B cell (primary cell): Measurements from ENCODE around the gene ADARB2. TPM values are rescaled to one million over a fixed set of nuclear protein-coding genes. Genes with fewer than 3 reads are reported as not detected.

Source experiments
- ATAC-seq: fragments of 200-7000 bp; cut with Tn5 transposase; one replicate; pipeline ENCODE4 v1.10.0; 2021; ENCODE audit warnings: low read depth, mild to moderate bottlenecking, moderate number of reproducible peaks, moderate library complexity
- CTCF ChIA-PET: fragments of 350-600 bp; sonication (Branson Sonifier 250); formaldehyde crosslinking; loops from one replicate; lab custom pipeline; 2021; ENCODE audit warnings: antibody characterized with exemption, inconsistent platforms; lab: Charles Lee
- POLR2A ChIA-PET: fragments of 350-600 bp; sonication (Branson Sonifier 250); formaldehyde crosslinking; loops from one replicate; lab custom pipeline; 2021; ENCODE audit warnings: antibody characterized with exemption; lab: Charles Lee
- DNase-seq: peaks from one replicate; pipeline ENCODE4 v3.0.0; 2013
- H2AFZ ChIP-seq: 2 replicates; pipeline ENCODE4 v1.6.1; 2012; ENCODE audit warnings: mild to moderate bottlenecking, low read depth, low read length; ENCODE audit not compliant: insufficient read depth, poor library complexity, severe bottlenecking
- H3K27ac ChIP-seq, 2 donors: 1 replicate in 1 of 2; 2 replicates in 1 of 2; pipeline ENCODE4 v1.5.1; 2012 to 2013; ENCODE audit warnings: low read length in 2 of 2, mild to moderate bottlenecking in 2 of 2, moderate library complexity in 1 of 2
- H3K27me3 ChIP-seq, 4 experiments: fragments of 200-600 bp in 1 of 4; sonication (generic) in 1 of 4; replicated peaks in 1 of 4; 1 replicate in 2 of 4; 2 replicates in 2 of 4; pipeline versions ENCODE4 v1.6.1 to v1.7.0; 2013 to 2016; ENCODE audit warnings: low read length in 3 of 4, mild to moderate bottlenecking in 2 of 4, mixed read lengths in 1 of 4, moderate library complexity in 1 of 4; ENCODE audit not compliant: insufficient read depth in 4 of 4, control insufficient read depth in 3 of 4; ENCODE audit errors: control extremely low read depth in 1 of 4
- H3K36me3 ChIP-seq, 2 experiments: replicated peaks in 1 of 2; 1 replicate in 1 of 2; 2 replicates in 1 of 2; pipeline versions ENCODE4 v1.6.1 to v1.7.1; 2013; ENCODE audit warnings: low read length in 1 of 2; ENCODE audit not compliant: insufficient read depth in 2 of 2, control insufficient read depth in 1 of 2; ENCODE audit errors: control extremely low read depth in 1 of 2, extremely low read depth in 1 of 2
- H3K4me1 ChIP-seq, 2 donors: fragments of 200-600 bp in 1 of 2; sonication (generic) in 1 of 2; 1 replicate in 1 of 2; 2 replicates in 1 of 2; pipeline versions ENCODE4 v1.5.1 to v1.6.1; 2013 to 2017; ENCODE audit warnings: low read length in 2 of 2; ENCODE audit not compliant: control insufficient read depth in 2 of 2, insufficient read depth in 2 of 2
- H3K4me2 ChIP-seq: replicated peaks from 2 replicates; pipeline ENCODE3; 2012; ENCODE audit warnings: mild to moderate bottlenecking, low read depth, low read length; ENCODE audit not compliant: poor library complexity, severe bottlenecking
- H3K4me3 ChIP-seq, 5 experiments: fragments of 200-600 bp in 1 of 5; sonication (generic) in 1 of 5; 1 replicate in 3 of 5; 2 replicates in 2 of 5; pipeline versions ENCODE4 v1.5.1 to v1.7.0; 2011 to 2016; ENCODE audit warnings: low read length in 4 of 5, mild to moderate bottlenecking in 4 of 5, low read depth in 2 of 5, control low read depth in 1 of 5, moderate library complexity in 1 of 5; ENCODE audit not compliant: insufficient read depth in 1 of 5; ENCODE audit errors: control extremely low read depth in 1 of 5, extremely low read depth in 1 of 5
- H3K79me2 ChIP-seq: fragments of 200-600 bp; sonication (generic); one replicate; pipeline ENCODE4 v1.6.0; 2016; ENCODE audit warnings: low read length; ENCODE audit not compliant: control insufficient read depth, insufficient read depth
- H3K9ac ChIP-seq: fragments of 200-600 bp; sonication (generic); 2 replicates; pipeline ENCODE4 v1.6.1; 2017; ENCODE audit warnings: mild to moderate bottlenecking, low read length, moderate library complexity
- H3K9me3 ChIP-seq, 3 donors: one replicate each; pipeline versions ENCODE4 v1.6.1 to v1.7.1; 2013; ENCODE audit warnings: low read length in 2 of 3; ENCODE audit not compliant: control insufficient read depth in 2 of 3, insufficient read depth in 1 of 3; ENCODE audit errors: control extremely low read depth in 1 of 3
- H4K20me1 ChIP-seq: 2 replicates; pipeline ENCODE4 v1.6.0; 2012; ENCODE audit warnings: mild to moderate bottlenecking, low read length; ENCODE audit not compliant: insufficient read depth, control insufficient read depth, poor library complexity, severe bottlenecking
- H3K27ac Mint-ChIP-seq: one replicate; pipeline ENCODE4 v1.8.0; 2021; ENCODE audit warnings: mixed read lengths
- H3K27me3 Mint-ChIP-seq: one replicate; pipeline ENCODE4 v1.8.0; 2021; ENCODE audit warnings: mixed read lengths
- H3K4me1 Mint-ChIP-seq: one replicate; pipeline ENCODE4 v1.8.0; 2021; ENCODE audit warnings: mixed read lengths
- H3K4me3 Mint-ChIP-seq: one replicate; pipeline ENCODE4 v1.8.0; 2021; ENCODE audit warnings: mixed read lengths
- H3K9me3 Mint-ChIP-seq: one replicate; pipeline ENCODE4 v1.8.0; 2022; ENCODE audit warnings: mixed read lengths; ENCODE audit not compliant: insufficient read depth
- CTCF ChIP-seq: fragments of 200-600 bp; IDR thresholded peaks from one replicate; pipeline ENCODE4 v1.8.0; 2022; ENCODE audit warnings: antibody characterized with exemption, mild to moderate bottlenecking
- EZH2 ChIP-seq: IDR thresholded peaks from 2 replicates; pipeline ENCODE4 v1.6.1; 2012; ENCODE audit warnings: borderline replicate concordance, low read depth, mild to moderate bottlenecking, moderate library complexity, low read length; ENCODE audit not compliant: insufficient read depth, poor library complexity, severe bottlenecking
- WGBS: methylation state at CpG from one replicate; pipeline ENCODE4 v1.1.5; 2013; ENCODE audit warnings: missing lambda C conversion rate; ENCODE audit not compliant: insufficient coverage; 5-methylcytosine and 5-hydroxymethylcytosine counted together
- intact Hi-C: fragments of 100-400 bp; cut with micrococcal nuclease; formaldehyde crosslinking; loops from one replicate; pipeline ENCODE4 v1.10.0; 2022
- polyA plus RNA-seq: library from polyadenylated mRNA; depleted of rRNA; stranded (reverse); fragments of >200 nt; gene quantifications from 2 replicates; pipeline ENCODE4 v1.2.3, GENCODE V29; 2012
- total RNA-seq, 2 donors: library from RNA; stranded (reverse); fragments of 120-200 nt in 1 of 2; gene quantifications; 1 replicate in 1 of 2; 2 replicates in 1 of 2; pipeline versions ENCODE4 v1.2.3 to v1.2.4, GENCODE V29; 2013 to 2022

ADARB2 gene
- total and polyA plus RNA-seq, 2 donors (not counting 1 experiment from before 2014, with no cell fraction given) = 0.13 to 0.96 TPM

- ATAC-seq (no peak), DNase-seq (no peak)
- Histone ChIP-seq H3K4me3 (no peak overlapping the region), H3K9me3 (peaks cover 0 to 9% (median 0%) of the 10 kb centered on the region in 3 donors), H3K4me1 (no peaks in the 10 kb centered on the region), H3K9ac (no peak overlapping the region), H3K36me3 (no peaks in the 10 kb centered on the region), H2AFZ (no peak overlapping the region), H3K4me2 (no peak overlapping the region), H3K27ac (no peak overlapping the region), H3K27me3 (peaks cover 0 to 8% (median 0%) of the 10 kb centered on the region in 4 experiments), H3K79me2 (no peaks in the 10 kb centered on the region), H4K20me1 (no peaks in the 10 kb centered on the region)
- Mint-ChIP-seq H3K27ac (no peak overlapping the region), H3K4me3 (no peak overlapping the region), H3K4me1 (peaks cover 8% of the 10 kb centered on the region), H3K9me3 (no peaks in the 10 kb centered on the region), H3K27me3 (peaks cover 37% of the 10 kb centered on the region)
- TF ChIP-seq CTCF (no peak), EZH2 (no peak)
- ChIA-PET POLR2A (no interaction called here), CTCF (interaction anchor here (1.2 to 1.4 kb wide), 3 partner anchors 8 to 259 kb away, joined by 3 to 4 read pairs (median 4); no protein-coding TSS in a partner anchor)
- intact Hi-C loops = no loop called here
- 75% methylated on average over 6 of the region's 7 CpGs for WGBS
Measured at GRCh38 chr10:1369665-1370064, 367.7 kb downstream of the ADARB2 start.

- TF ChIP-seq CTCF (no peak), EZH2 (no peak)
- H3K36me3 ChIP-seq = no peaks in the 10 kb centered on the region
- no peak overlapping the region for H3K4me3 Mint-ChIP-seq
- CTCF ChIA-PET = interaction anchor here (1.0 to 1.4 kb wide), 4 partner anchors 9 to 259 kb away, joined by 3 to 4 read pairs (median 4); no protein-coding TSS in a partner anchor
- no peaks in the 10 kb centered on the region for H3K9me3 Mint-ChIP-seq
- H3K4me3 ChIP-seq = no peak overlapping the region
- H3K9me3 ChIP-seq = peaks cover 0 to 8% (median 0%) of the 10 kb centered on the region in 3 donors
- H3K4me1 ChIP-seq = no peaks in the 10 kb centered on the region
- H4K20me1 ChIP-seq = no peaks in the 10 kb centered on the region
- 58% methylated on average over 2 of the region's 7 CpGs for WGBS
- peaks cover 8% of the 10 kb centered on the region for H3K4me1 Mint-ChIP-seq
- peaks cover 0 to 13% (median 0%) of the 10 kb centered on the region in 4 experiments for H3K27me3 ChIP-seq
- DNase-seq (no peak), ATAC-seq (no peak)
- POLR2A ChIA-PET = no interaction called here
- H3K9ac ChIP-seq = no peak overlapping the region
- no peak overlapping the region for H2AFZ ChIP-seq
- no peak overlapping the region for H3K27ac ChIP-seq
- no peak overlapping the region for H3K4me2 ChIP-seq
- no peak overlapping the region for H3K27ac Mint-ChIP-seq
- H3K79me2 ChIP-seq = no peaks in the 10 kb centered on the region
- H3K27me3 Mint-ChIP-seq = peaks cover 37% of the 10 kb centered on the region
- intact Hi-C loops = no loop called here
Measured at GRCh38 chr10:1369197-1369596, 368.1 kb downstream of the ADARB2 start.
